ENCODE results near the gene NAA10. TPM values are rescaled to one million over a fixed set of nuclear protein-coding genes. Genes with fewer than 3 reads are reported as not detected.

Gene NAA10
- total and polyA plus RNA-seq, 8 donors = 23.2 to 161 (median 57.3) TPM

GRCh38 chrX:153926552-153926857, 8.3 kb downstream of the NAA10 start:
- Histone ChIP-seq H3K4me1 (peaks cover 7 to 67% (median 58%) of the 10 kb centered on the region in 4 donors), H3K27ac (peak overlapping the region; percentile 95 to 98 (median 96)), H3K27me3 (peaks cover 0 to 15% (median 0%) of the 10 kb centered on the region in 3 donors), H3K36me3 (peaks cover 4 to 24% (median 18%) of the 10 kb centered on the region in 4 donors), H3K4me3 (peak overlapping the region; percentile 32 to 59 (median 56)), H3K9me3 (no peaks in the 10 kb centered on the region)
- WGBS, 5 donors = 20 to 50% (median 30%) methylated on average over 1 to 4 of the region's 4 CpGs; no CpG with 5 or more reads in 1 of the 5 donors
- intact Hi-C loops (cut with DNase I; ENCODE audit: low total_unique reads) = no loop called here
- TF ChIP-seq POLR2AphosphoS5 (IDR thresholded peaks at IDR 0.05) (no peak), EP300 (IDR thresholded peaks at IDR 0.05) (no peak), POLR2A (IDR thresholded peaks at IDR 0.05) (no peak)
- TF ChIP-seq, protein P1, sequence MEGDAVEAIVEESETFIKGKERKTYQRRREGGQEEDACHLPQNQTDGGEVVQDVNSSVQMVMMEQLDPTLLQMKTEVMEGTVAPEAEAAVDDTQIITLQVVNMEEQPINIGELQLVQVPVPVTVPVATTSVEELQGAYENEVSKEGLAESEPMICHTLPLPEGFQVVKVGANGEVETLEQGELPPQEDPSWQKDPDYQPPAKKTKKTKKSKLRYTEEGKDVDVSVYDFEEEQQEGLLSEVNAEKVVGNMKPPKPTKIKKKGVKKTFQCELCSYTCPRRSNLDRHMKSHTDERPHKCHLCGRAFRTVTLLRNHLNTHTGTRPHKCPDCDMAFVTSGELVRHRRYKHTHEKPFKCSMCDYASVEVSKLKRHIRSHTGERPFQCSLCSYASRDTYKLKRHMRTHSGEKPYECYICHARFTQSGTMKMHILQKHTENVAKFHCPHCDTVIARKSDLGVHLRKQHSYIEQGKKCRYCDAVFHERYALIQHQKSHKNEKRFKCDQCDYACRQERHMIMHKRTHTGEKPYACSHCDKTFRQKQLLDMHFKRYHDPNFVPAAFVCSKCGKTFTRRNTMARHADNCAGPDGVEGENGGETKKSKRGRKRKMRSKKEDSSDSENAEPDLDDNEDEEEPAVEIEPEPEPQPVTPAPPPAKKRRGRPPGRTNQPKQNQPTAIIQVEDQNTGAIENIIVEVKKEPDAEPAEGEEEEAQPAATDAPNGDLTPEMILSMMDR (IDR thresholded peaks at IDR 0.05) = no peak
- no peak for DNase-seq

DNA sequence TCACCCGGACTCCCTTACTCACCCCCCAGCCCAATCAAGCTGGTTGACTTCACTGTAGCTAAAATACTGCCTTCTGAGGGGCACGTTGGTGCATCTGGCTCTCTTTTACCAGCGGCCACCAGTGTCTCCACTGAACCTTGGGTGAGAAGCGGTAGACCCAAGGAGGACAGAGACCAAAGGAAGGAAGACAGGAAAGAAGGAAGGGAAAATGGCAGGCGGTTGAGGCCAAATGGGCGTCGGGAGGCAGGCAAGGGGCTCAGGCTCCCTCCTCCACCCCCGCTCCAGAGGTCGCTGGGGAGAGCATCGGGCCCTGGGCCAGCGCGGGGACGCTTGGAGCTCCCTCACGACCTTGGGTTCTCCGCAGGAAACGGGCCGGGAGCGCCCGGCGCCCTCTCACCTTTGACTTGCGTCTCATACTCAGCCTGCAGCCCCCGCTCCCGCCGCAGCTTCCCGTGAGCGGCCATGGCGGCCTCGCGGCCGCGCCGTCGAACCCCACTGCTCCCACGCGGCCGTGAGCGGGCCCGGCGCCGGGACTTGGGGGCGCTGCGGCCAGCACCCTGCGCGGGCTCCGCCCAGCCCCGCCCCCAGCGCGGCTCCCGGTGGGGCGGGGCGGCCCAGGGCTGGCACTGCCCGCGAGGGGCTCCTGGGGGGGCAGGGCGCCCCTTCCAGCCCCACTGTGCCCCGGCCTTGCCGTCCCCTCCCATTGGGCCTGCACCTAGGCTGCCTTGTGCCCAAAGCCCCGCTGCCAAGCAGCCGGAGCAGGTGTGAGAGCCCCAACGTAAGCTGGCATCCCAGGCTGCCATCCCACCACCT, 8.9 kb downstream of the NAA10 start, which contains the start of gene ARHGAP4:
Gene ARHGAP4 (minus strand): TSS at position 526 of the 813 bp plus-strand sequence. CDS start 62 bp downstream, at position 464.
- TF ChIP-seq POLR2AphosphoS5 (IDR thresholded peaks at IDR 0.05) (no peak), EP300 (IDR thresholded peaks at IDR 0.05) (no peak)
- Histone ChIP-seq H3K27ac (peak within 1 kb of the TSS; percentile 95 to 98 (median 96)), H3K4me3 (peak within 1 kb of the TSS; percentile 45 to 59 (median 56)), H3K4me1 (peaks cover 7 to 72% (median 61%) of the 10 kb centered on the region in 4 donors), H3K9me3 (no peaks in the 10 kb centered on the region), H3K27me3 (peaks cover 0 to 17% (median 0%) of the 10 kb centered on the region in 3 donors), H3K36me3 (peaks cover 4 to 18% (median 13%) of the 10 kb centered on the region in 4 donors)
- 15 to 57% (median 42%) methylated on average over 3 to 46 of the region's 59 CpGs for WGBS, 5 donors
- intact Hi-C loops (cut with DNase I; ENCODE audit: low total_unique reads) = no loop called here
- DNase-seq = peak in 1 of 2 donors; percentile 48

GRCh38 chrX:153925387-153925738, 9.5 kb downstream of the NAA10 start:
- no peak for TF ChIP-seq EP300 (IDR thresholded peaks at IDR 0.05)
- TF ChIP-seq, protein P1 (IDR thresholded peaks at IDR 0.05) = no peak
- no peak for TF ChIP-seq POLR2AphosphoS5 (IDR thresholded peaks at IDR 0.05)
- no peak for TF ChIP-seq POLR2A (IDR thresholded peaks at IDR 0.05)
- peaks cover 7 to 71% (median 62%) of the 10 kb centered on the region in 4 donors for H3K4me1 ChIP-seq
- peak overlapping the region; percentile 32 to 59 (median 56) for H3K4me3 ChIP-seq
- WGBS, 5 donors = 58 to 80% (median 75%) methylated on average over 3 to 4 of the region's 4 CpGs
- H3K9me3 ChIP-seq = no peaks in the 10 kb centered on the region
- peak overlapping the region in 4 of 5 donors; percentile 95 to 98 (median 96) for H3K27ac ChIP-seq
- peaks cover 0 to 17% (median 0%) of the 10 kb centered on the region in 3 donors for H3K27me3 ChIP-seq
- no peak for DNase-seq
- intact Hi-C loops (cut with DNase I; ENCODE audit: low total_unique reads) = no loop called here
- peaks cover under 1 to 12% (median 7%) of the 10 kb centered on the region in 4 donors for H3K36me3 ChIP-seq

GRCh38 chrX:153924149-153924861, 10.5 kb downstream of the NAA10 start:
- H3K9me3 ChIP-seq = no peaks in the 10 kb centered on the region
- peaks cover 0 to 2% (median under 1%) of the 10 kb centered on the region in 4 donors for H3K36me3 ChIP-seq
- peaks cover 7 to 61% (median 58%) of the 10 kb centered on the region in 4 donors for H3K4me1 ChIP-seq
- peak overlapping the region in 3 of 5 donors; percentile 31 to 98 (median 96) for H3K27ac ChIP-seq
- 12 to 49% (median 30%) methylated on average over 11 to 14 of the region's 14 CpGs for WGBS, 5 donors
- intact Hi-C loops (cut with DNase I; ENCODE audit: low total_unique reads) = no loop called here
- no peak for TF ChIP-seq EP300 (IDR thresholded peaks at IDR 0.05)
- TF ChIP-seq, protein P1 (IDR thresholded peaks at IDR 0.05) = peak in 1 of 7 experiments; percentile 12
- peak in 1 of 3 donors; percentile 25 for TF ChIP-seq POLR2AphosphoS5 (IDR thresholded peaks at IDR 0.05)
- TF ChIP-seq POLR2A (IDR thresholded peaks at IDR 0.05) = no peak
- DNase-seq = peak; percentile 44 to 78
- H3K4me3 ChIP-seq = peak overlapping the region in 3 of 4 donors; percentile 3 to 56 (median 32)
- H3K27me3 ChIP-seq = peaks cover 0 to 21% (median 0%) of the 10 kb centered on the region in 3 donors
